T-helper 2 cell treated with Interferon-gamma antibody and Interleukin-4, amounts not matched to agents 5 μg/mL and 100 μg/mL, for 36 hours (primary cell): ENCODE data around the gene LCP1.
A peak's percentile ranks its signal among the peaks of the same experiment; 100 is the strongest.
"Not testable (repeated sequence)": the region's sequence is repeated elsewhere in the genome, so short reads cannot be mapped to it uniquely, and the experiment has no call there.

ENCODE experiments used
- DNase-seq: peaks from one replicate; pipeline ENCODE4 v3.0.0; 2021; ENCODE audit warnings: low spot score
- H3K27ac Mint-ChIP-seq: one replicate; pipeline ENCODE4 v1.8.0; 2021; ENCODE audit warnings: mild to moderate bottlenecking, mixed read lengths
- H3K27me3 Mint-ChIP-seq: one replicate; pipeline ENCODE4 v1.8.0; 2021; ENCODE audit warnings: low read depth, mixed read lengths
- H3K36me3 Mint-ChIP-seq: one replicate; pipeline ENCODE4 v1.8.0; 2021; ENCODE audit warnings: low read depth, mixed read lengths
- H3K4me1 Mint-ChIP-seq: one replicate; pipeline ENCODE4 v1.8.0; 2021; ENCODE audit warnings: low read depth, mixed read lengths
- H3K4me3 Mint-ChIP-seq: one replicate; pipeline ENCODE4 v1.8.0; 2022; ENCODE audit warnings: mild to moderate bottlenecking, moderate library complexity, mixed read lengths
- H3K9me3 Mint-ChIP-seq: one replicate; pipeline ENCODE4 v1.8.0; 2021; ENCODE audit warnings: mixed read lengths

The LCP1 gene, protein sequence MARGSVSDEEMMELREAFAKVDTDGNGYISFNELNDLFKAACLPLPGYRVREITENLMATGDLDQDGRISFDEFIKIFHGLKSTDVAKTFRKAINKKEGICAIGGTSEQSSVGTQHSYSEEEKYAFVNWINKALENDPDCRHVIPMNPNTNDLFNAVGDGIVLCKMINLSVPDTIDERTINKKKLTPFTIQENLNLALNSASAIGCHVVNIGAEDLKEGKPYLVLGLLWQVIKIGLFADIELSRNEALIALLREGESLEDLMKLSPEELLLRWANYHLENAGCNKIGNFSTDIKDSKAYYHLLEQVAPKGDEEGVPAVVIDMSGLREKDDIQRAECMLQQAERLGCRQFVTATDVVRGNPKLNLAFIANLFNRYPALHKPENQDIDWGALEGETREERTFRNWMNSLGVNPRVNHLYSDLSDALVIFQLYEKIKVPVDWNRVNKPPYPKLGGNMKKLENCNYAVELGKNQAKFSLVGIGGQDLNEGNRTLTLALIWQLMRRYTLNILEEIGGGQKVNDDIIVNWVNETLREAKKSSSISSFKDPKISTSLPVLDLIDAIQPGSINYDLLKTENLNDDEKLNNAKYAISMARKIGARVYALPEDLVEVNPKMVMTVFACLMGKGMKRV

DNA sequence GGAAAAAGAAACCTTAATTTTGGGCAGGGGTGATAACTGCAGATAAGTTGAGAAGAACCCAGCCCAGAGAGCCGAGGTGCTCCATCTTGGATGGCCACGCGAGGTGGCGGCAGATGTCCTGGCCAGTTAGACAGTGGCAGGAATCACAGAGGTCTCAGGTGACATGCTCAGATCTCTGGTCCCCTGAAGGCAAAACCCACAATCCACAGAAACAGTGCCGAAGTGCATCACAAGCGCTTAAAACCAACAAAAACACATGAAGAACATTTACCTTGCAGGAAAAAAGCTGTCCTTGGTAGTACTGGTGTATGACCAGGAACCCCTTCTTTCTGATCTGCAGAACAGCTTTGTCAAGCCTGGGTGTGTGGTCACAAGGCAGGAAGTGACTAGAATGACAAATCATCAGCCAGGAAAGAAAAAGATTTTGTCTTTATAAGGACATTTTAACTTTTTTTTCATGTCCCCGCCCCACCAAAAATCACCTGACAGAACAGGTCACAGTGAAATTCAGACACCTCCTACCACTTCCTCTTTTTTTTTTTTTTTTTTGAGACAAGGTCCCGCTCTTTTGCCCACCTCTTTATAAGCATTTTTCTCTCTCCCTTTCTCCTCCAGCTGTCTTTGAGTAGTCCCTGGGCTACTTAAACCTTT lies at the start of gene LCP1:
LCP1 (minus strand) TSS at position 338 of the 651 bp plus-strand sequence. CDS start 22,515 bp downstream, outside the sequence.
- H3K27ac Mint-ChIP-seq: peak within 1 kb of the TSS; percentile 99
- H3K4me1 Mint-ChIP-seq: peaks cover 47% of the 10 kb centered on the region
- no peaks in the 10 kb centered on the region for H3K27me3 Mint-ChIP-seq
- peaks cover 39% of the 10 kb centered on the region for H3K36me3 Mint-ChIP-seq
- peak within 1 kb of the TSS; percentile 95 for H3K4me3 Mint-ChIP-seq
- no peaks in the 10 kb centered on the region for H3K9me3 Mint-ChIP-seq
- peak; percentile 85 for DNase-seq

DNA sequence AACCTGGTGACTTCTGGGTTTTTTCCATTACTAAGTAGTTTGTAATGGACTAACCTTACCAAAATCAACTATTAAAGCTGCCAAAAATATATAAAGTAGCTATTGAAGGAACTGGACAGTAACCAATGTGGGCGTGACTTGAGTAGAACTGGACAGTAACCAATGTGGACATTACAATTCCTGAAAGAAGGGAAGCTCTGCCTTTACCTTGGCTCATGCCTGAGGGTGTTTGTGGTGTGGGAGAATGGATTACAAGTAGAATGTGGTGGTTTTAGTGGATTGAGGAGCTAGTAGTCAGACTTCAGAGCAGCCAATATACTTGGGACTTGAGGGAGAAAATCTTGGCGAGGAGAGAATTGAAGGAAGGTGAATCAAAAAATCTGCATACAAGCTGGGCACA lies 47.3 kb upstream of the LCP1 start:
- no peak overlapping the region for H3K4me3 Mint-ChIP-seq
- no peaks in the 10 kb centered on the region for H3K4me1 Mint-ChIP-seq
- DNase-seq: no peak
- peaks cover 23% of the 10 kb centered on the region for H3K9me3 Mint-ChIP-seq
- peaks cover 13% of the 10 kb centered on the region for H3K36me3 Mint-ChIP-seq
- no peak overlapping the region for H3K27ac Mint-ChIP-seq
- H3K27me3 Mint-ChIP-seq: no peaks in the 10 kb centered on the region

DNA sequence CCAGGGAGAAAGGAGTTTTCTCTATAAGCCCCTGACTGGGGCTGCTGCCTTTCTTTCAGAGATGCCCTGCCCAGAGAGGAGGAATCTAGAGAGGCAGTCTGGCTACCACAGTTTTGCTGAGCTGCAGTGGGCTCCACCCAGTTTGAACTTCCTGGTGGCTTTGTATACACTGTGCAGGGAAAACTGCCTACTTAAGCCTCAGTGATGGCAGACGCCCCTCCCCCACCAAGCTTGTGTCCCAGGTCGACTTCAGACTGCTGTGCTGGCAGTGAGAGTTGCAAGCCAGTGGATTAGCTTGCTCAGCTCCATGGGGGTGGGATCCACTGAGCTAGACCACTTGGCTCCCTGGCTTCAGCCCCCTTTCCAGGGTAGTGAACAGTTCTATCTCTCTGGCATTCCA lies 38.3 kb upstream of the LCP1 start:
- not testable (repeated sequence) for DNase-seq, H3K4me3 Mint-ChIP-seq, H3K4me1 Mint-ChIP-seq, H3K27ac Mint-ChIP-seq
- H3K27me3 Mint-ChIP-seq: peaks cover 19% of the 10 kb centered on the region
- H3K9me3 Mint-ChIP-seq: peaks cover 39% of the 10 kb centered on the region
- peaks cover 16% of the 10 kb centered on the region for H3K36me3 Mint-ChIP-seq

DNA sequence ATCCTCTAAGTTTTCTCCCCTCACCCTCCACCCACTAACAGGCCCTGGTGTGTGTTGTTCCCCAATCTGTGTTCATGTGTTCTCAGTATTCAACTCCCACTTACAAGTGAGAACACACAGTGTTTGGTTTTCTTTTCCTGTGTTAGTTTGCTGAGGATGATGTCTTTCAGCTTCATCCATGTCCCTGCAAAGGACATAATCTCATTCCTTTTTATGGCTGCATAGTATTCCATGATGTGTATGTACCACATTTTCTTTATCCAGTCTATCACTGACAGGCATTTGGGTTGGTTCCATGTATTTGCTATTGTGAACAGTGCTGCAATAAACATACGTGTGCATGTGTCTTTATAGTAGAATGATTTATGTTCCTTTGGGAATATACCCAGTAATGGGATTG lies 32.8 kb upstream of the LCP1 start:
- not testable (repeated sequence) for H3K4me3 Mint-ChIP-seq, H3K36me3 Mint-ChIP-seq, H3K27ac Mint-ChIP-seq, DNase-seq
- H3K4me1 Mint-ChIP-seq: peaks cover 25% of the 10 kb centered on the region
- H3K9me3 Mint-ChIP-seq: peaks cover 14% of the 10 kb centered on the region
- H3K27me3 Mint-ChIP-seq: peaks cover 19% of the 10 kb centered on the region

DNA sequence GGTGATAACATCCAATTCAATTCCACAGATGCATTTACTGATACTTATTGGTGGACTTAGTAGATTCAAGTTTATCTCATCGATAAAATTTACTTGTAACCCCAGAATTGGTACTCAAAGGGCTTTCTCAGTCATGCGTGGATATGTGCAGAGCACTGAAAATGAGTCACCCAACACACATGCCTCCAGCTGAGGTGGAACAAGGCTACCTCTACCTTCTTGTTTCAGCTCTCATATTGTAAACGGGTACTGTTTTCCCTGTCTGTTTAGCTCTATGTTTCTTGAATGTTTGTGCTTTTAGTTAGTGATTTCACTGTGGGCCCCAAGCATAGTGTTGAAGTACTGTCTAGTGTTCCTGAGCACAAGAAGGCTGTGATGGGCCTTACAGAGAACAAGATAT lies 31.3 kb upstream of the LCP1 start:
- H3K4me3 Mint-ChIP-seq: peak overlapping the region; percentile 42
- H3K4me1 Mint-ChIP-seq: peaks cover 24% of the 10 kb centered on the region
- DNase-seq: no peak
- H3K27me3 Mint-ChIP-seq: peaks cover 9% of the 10 kb centered on the region
- H3K9me3 Mint-ChIP-seq: peaks cover 4% of the 10 kb centered on the region
- peaks cover 5% of the 10 kb centered on the region for H3K36me3 Mint-ChIP-seq
- no peak overlapping the region for H3K27ac Mint-ChIP-seq

DNA sequence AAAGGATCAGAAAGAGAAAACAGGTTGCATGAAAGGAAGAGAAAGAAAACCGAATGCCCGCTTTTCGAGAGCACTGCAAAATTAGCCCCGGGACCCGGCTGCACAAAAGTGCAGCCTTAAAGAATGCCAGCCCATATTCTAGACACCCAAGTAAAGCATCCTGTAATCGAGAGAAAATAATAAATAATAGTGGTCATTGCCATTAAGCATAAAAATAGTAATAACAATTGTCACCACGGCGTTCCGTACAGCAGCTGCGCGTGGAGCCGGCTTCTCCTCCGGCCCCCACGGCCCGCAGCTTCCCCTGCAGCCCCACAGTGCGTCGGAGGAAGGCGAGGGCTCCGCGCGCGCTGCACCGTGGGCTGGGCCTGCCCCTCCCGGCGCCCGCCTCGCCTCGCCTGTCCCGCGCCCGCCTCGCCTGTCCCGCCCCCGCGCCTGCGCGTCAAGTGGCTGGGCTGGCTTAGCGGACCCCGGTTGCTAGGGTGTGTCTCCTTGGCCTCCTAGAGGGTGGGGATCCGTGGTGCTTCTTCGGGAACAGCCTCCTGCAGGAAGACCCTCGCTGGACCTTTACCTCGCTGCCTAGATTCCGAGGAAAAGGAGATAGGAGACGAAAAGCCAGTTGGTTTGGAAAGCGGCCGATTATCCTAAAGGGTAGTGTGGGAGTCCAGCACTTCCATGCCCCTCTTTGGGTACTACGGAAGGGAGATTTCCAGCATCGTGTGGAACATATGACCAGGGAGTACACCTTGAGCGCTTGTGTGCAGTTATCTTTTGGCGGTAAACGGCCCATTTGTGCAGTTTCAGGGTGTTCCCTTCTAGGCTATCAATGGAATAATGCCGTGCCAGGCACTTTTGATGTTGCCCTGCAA lies 29.7 kb upstream of the LCP1 start, which contains the start of gene LRRC63:
LRRC63 (plus strand) TSS at position 446 of the 869 bp plus-strand sequence. CDS start 1,107 bp downstream, outside the sequence.
- Mint-ChIP-seq H3K4me1 (peaks cover 29% of the 10 kb centered on the region), H3K27ac (peak within 1 kb of the TSS; percentile 96), H3K4me3 (peak within 1 kb of the TSS; percentile 92), H3K36me3 (peaks cover 3% of the 10 kb centered on the region), H3K9me3 (peaks cover 3% of the 10 kb centered on the region), H3K27me3 (no peaks in the 10 kb centered on the region)
- DNase-seq: peak; percentile 87

DNA sequence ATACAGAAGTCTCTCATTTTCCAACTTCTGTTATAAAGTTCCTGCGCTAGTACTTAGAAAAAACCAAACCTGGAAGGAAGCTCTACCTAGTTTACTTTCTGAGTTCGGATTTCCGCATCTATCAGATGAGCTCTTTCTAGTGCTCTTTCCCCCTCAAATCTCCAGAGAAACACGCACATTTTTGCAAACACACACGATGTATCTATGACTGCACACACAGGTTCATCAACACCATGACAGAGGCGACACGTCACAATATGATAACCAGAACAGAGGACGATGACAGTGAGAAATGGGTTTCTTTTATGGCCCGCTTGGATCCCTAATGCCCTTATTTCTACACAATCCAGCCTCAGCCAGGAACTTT lies 29.1 kb upstream of the LCP1 start:
- peaks cover 34% of the 10 kb centered on the region for H3K4me1 Mint-ChIP-seq
- H3K9me3 Mint-ChIP-seq: peaks cover 3% of the 10 kb centered on the region
- H3K4me3 Mint-ChIP-seq: peak overlapping the region; percentile 92
- peak overlapping the region; percentile 96 for H3K27ac Mint-ChIP-seq
- peaks cover 3% of the 10 kb centered on the region for H3K36me3 Mint-ChIP-seq
- H3K27me3 Mint-ChIP-seq: no peaks in the 10 kb centered on the region
- peak; percentile 40 for DNase-seq

DNA sequence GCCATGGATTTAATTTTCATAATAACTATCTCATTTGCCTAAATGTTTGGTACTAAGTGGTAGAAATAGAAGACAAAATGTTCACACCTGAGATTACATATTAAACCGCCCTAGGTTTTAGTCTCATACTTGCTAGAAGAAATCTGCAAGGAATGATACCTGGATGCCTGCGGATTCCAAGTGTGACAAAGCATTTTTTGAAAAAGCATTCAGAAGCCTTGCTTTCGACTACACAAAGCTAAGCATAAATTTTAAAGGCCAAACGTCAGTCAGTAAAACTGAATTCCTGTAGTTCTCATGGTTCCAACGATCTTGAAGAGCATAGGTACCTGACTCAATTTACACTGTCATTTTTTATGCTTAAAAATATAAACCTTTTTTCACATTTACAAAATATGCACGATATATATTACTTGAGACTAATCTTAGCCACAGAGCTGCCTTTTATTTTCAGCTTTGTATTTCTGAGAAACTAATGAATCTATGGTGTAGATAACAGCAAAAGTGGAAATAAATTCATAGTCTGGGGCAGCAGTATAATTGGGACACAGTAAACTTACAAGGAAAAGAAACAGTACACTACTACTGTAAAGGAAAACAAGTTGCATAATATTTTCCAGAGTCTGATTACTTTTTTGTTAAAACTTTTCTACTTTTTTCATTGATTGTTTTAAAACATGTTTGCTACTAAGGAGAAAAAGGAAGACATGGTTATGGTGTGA lies 28.5 kb upstream of the LCP1 start:
- Mint-ChIP-seq H3K4me1 (peaks cover 40% of the 10 kb centered on the region), H3K9me3 (peaks cover 3% of the 10 kb centered on the region), H3K36me3 (peaks cover 3% of the 10 kb centered on the region), H3K27ac (peak overlapping the region; percentile 96), H3K27me3 (no peaks in the 10 kb centered on the region), H3K4me3 (peak overlapping the region; percentile 92)
- no peak for DNase-seq

DNA sequence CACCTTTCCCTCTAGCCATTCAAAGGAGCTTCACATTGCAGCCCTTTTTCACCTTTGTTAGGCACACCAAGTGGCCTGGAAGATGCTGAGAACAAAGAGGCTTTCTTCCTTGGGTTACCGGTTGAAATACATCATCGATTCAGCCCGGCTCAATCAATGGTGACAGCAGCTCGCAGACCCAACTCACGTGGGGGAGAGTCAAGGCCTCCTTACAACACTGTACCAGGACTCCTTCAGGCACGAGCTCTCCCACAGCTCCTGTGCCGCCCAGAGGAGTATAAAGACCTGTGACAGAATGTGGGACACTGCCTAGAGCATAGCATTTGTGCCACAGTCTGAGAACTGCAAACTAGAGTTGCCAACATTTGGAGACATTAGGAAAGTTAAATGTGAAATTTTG lies 25.9 kb upstream of the LCP1 start:
- no peaks in the 10 kb centered on the region for H3K27me3 Mint-ChIP-seq
- H3K36me3 Mint-ChIP-seq: no peaks in the 10 kb centered on the region
- H3K4me3 Mint-ChIP-seq: no peak overlapping the region
- no peak for DNase-seq
- H3K9me3 Mint-ChIP-seq: no peaks in the 10 kb centered on the region
- no peak overlapping the region for H3K27ac Mint-ChIP-seq
- H3K4me1 Mint-ChIP-seq: peaks cover 48% of the 10 kb centered on the region

DNA sequence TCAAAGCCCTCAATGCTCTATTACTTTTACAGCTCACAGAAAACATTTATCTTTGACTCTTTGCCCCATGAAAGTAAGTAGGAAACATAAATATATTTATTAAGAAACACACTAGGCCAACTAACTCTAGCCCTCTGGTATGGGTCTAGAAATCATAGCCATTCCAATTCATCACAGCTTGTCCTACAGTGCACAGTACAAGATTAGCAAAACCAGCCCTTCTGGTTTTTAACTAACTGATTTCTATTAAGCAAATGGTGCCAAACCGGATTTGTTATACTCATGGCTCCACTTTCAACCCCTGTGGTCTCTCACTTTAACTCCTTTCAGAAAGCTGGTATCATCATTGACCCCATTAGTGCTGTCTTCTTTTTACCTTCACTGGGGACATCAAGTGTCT lies 24.2 kb upstream of the LCP1 start:
- Mint-ChIP-seq H3K36me3 (no peaks in the 10 kb centered on the region), H3K27me3 (no peaks in the 10 kb centered on the region), H3K27ac (no peak overlapping the region), H3K9me3 (no peaks in the 10 kb centered on the region), H3K4me3 (no peak overlapping the region), H3K4me1 (peaks cover 51% of the 10 kb centered on the region)
- no peak for DNase-seq

DNA sequence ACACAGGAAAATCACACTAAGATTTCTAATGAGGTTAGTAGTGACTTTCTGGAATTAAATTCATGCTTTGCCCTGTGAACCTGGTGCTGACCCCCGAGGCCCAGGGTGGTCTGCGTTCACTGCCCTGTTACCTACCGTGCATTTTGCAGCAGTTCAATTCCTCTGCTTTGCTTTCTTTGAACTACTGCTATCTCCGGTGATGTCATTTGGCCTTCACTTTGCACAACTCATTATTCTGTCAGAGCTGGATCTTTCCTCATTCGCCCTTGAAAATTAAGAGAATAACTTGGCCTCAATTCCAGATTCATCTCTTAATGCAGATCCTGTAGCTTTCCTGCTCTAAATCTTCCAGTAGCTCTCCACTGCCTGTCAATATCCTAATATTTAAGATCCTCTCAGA lies 21.0 kb upstream of the LCP1 start:
- no peak for DNase-seq

DNA sequence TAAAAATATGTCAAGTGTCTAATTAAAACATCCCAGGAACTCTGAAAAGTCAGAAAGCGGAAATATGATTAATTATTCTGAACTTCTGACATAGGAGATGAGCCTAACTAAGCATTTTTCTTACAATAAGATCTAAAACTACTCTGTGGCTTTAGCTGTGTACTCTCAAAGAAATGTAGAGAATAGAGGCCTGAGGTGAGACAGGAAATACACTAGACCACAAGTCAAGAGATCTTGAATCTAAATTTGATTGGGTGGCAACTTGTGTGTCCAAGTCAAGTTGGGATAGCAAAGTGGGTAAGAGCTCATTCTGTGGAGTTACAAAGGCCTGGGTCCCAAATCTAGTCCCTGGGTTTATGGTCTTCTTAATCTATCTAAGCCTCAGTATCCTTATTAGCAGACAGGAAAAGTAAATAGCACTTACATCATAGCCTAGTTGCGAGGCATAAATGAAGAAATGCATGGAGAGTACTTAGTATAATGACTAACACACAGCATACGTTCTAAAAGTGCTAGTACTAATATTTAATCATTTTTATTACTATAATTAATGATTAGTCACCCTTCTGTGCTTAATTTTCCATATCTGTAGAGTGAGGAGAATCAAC lies 20.3 kb upstream of the LCP1 start:
- Mint-ChIP-seq H3K27ac (peak overlapping the region; percentile 76), H3K36me3 (no peaks in the 10 kb centered on the region), H3K4me1 (peaks cover 54% of the 10 kb centered on the region), H3K9me3 (no peaks in the 10 kb centered on the region), H3K4me3 (peak overlapping the region; percentile 59), H3K27me3 (no peaks in the 10 kb centered on the region)
- no peak for DNase-seq

More for the DNA sequence above, 21.0 kb upstream of the LCP1 start:
- no peaks in the 10 kb centered on the region for H3K9me3 Mint-ChIP-seq
- no peaks in the 10 kb centered on the region for H3K27me3 Mint-ChIP-seq
- H3K27ac Mint-ChIP-seq: no peak overlapping the region
- no peaks in the 10 kb centered on the region for H3K36me3 Mint-ChIP-seq
- peak overlapping the region; percentile 1 for H3K4me3 Mint-ChIP-seq
- H3K4me1 Mint-ChIP-seq: peaks cover 55% of the 10 kb centered on the region
